NCI-H1417 (cell line): ENCODE results near the gene ROM1.
"Not testable (repeated sequence)": the region's sequence is repeated elsewhere in the genome, so short reads cannot be mapped to it uniquely, and the experiment has no call there.

Experiments used
- DNase-seq, 3 experiments: peaks; one replicate each; lab custom pipeline; 2025; lab: John Stamatoyannopoulos, UW

The ROM1 gene

GRCh38 chr11:62612366-62613290 lies at the start of gene ROM1, which contains the start of gene EML3:
TSS of gene ROM1 (plus strand) at chr11:62613257. CDS start at chr11:62613282, 25 bp downstream.
TSS of gene EML3 (minus strand) at chr11:62612775. CDS start at chr11:62612457, 318 bp downstream.
- peak; percentile 74 to 85 (median 82) for DNase-seq

- no peak for DNase-seq
Measured at GRCh38 chr11:62565100-62565802, 47.8 kb upstream of the ROM1 start.

GRCh38 chr11:62566247-62566646 lies 46.8 kb upstream of the ROM1 start:
- DNase-seq: no peak

GRCh38 chr11:62567018-62567633 lies 45.9 kb upstream of the ROM1 start:
- DNase-seq: no peak

GRCh38 chr11:62569611-62570010 lies 43.4 kb upstream of the ROM1 start:
- no peak for DNase-seq

GRCh38 chr11:62570903-62571302 lies 42.2 kb upstream of the ROM1 start:
- DNase-seq: not testable (repeated sequence)

GRCh38 chr11:62571493-62571892 lies 41.6 kb upstream of the ROM1 start:
- DNase-seq: not testable (repeated sequence)

- no peak for DNase-seq
Measured at GRCh38 chr11:62572431-62572830, 40.6 kb upstream of the ROM1 start.

- DNase-seq: no peak
Measured at GRCh38 chr11:62573006-62573591, 40.0 kb upstream of the ROM1 start.

- peak; percentile 98 to 100 (median 100) for DNase-seq
Measured at GRCh38 chr11:62573592-62574362, 39.3 kb upstream of the ROM1 start, which contains the start of gene EEF1G. TSS of gene EEF1G (minus strand) at chr11:62573891. CDS start at chr11:62573842, 49 bp downstream.

GRCh38 chr11:62574363-62575071 lies 38.5 kb upstream of the ROM1 start:
- peak; percentile 24 to 80 (median 67) for DNase-seq

- DNase-seq: peak in 1 of 3 experiments; percentile 78
Measured at GRCh38 chr11:62575156-62575555, 37.9 kb upstream of the ROM1 start.

GRCh38 chr11:62575837-62576236 lies 37.2 kb upstream of the ROM1 start:
- DNase-seq: no peak

- no peak for DNase-seq
Measured at GRCh38 chr11:62577046-62577714, 35.9 kb upstream of the ROM1 start.

GRCh38 chr11:62578541-62578940 lies 34.5 kb upstream of the ROM1 start:
- no peak for DNase-seq

- no peak for DNase-seq
Measured at GRCh38 chr11:62579252-62579651, 33.8 kb upstream of the ROM1 start.

GRCh38 chr11:62580959-62581715 lies 31.9 kb upstream of the ROM1 start:
- DNase-seq: no peak

GRCh38 chr11:62581735-62582134 lies 31.3 kb upstream of the ROM1 start:
- DNase-seq: not testable (repeated sequence)

GRCh38 chr11:62585356-62585755 lies 27.7 kb upstream of the ROM1 start:
- not testable (repeated sequence) for DNase-seq
